HG02798 (cell line): ENCODE results near the gene MTPN.

Experiments used
- ATAC-seq: cut with Tn5 transposase; IDR thresholded peaks from one replicate; pipeline ENCODE4 v1.9.1; 2021; ENCODE audit warnings: mild to moderate bottlenecking; ENCODE audit not compliant: unreplicated experiment, poor library complexity

Gene MTPN

DNA sequence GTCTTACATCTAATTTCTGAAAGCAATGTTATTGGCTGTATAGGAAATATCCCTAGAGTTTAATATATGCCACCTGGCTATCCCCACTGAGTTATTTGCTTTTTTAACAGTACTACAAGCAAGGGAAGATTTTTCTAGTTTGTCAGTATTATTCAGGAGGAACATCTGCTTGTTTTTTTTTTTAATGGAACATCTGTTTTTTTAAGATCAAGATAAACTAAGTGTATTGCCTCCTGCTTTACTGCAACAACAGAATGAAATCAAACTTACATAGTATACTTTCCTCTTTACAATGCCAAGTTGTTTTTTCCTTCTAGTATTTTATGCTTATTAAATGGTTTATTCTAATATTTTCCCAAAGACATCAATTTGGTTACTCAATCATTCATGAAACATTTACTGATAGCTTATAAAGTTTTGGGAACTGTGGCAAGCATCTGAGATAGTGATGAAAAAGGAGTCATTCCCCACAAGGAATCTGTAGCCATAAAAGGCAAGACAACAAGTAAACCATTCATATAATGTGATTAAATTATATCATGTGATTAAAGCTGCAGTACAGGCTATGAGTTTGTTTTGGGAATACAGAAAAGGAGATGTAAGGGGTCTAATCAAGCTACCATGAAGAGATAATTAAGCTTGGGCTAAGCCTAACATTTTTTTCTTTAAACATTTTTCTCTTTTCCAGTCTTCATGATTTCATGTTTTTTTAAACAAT lies 17.4 kb downstream of the MTPN start:
- ATAC-seq = no peak

DNA sequence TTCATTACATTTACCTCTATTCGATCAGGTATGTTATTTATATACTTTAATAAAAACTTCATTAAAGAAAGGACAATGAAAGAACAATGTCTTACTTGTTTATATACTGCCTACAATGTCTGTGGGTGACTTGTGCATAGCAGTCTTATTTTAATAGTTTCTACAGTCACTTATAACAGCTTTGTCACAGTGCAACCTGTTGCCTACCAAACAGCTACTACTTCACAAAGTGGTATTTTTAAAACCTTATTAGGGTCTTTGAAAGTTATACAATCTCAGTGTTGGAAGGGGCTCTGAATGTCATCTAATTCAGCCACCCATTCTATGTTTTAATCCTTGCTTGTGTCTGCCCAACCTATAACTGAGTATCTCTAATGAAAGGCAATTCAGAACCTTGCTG lies 19.0 kb downstream of the MTPN start:
- no peak for ATAC-seq

- no peak for ATAC-seq
Observed at GRCh38 chr7:135957627-135958026, 19.5 kb downstream of the MTPN start.

GRCh38 chr7:135956393-135956792 lies 20.8 kb downstream of the MTPN start:
- ATAC-seq = no peak

DNA sequence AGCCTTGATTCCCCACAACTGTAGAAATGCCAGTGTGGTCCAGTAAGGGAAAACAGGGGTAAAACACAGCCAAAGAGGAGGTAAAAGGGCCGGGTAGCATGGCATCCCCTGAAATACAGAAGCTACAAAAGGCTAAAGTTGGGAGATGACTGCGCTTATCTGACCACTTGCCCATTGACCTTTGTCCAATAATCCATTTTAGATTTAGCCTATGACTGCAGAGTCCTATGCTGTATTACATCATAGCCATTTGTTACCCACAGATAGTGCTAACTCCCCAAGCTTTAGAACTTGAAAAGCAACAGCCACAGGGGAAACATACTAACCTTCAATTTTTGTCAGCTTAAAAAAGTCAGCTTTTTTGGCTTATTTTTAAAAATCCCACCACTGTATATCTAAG lies 26.2 kb downstream of the MTPN start:
- ATAC-seq = no peak

DNA sequence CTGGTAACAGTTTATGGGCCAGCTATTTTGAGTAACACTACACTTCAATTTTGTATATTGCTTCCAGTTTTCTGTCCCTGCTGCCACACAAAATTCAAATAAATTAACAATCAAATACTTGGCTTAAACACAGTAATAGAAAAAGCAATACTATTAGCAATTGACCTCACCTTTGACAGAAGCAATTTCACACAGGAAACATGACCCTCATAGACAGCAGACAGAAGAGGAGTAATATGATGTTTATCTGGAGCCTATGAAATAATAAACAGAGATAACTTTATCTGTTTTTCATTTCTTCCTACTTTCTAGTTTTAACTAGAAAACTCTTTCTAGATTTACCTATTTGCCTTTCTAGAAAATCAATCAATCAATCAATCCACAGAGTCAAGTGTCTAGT lies 26.7 kb downstream of the MTPN start:
- ATAC-seq = no peak

GRCh38 chr7:135946289-135947055 lies 30.7 kb downstream of the MTPN start:
- ATAC-seq = no peak

GRCh38 chr7:135944753-135945152 lies 32.4 kb downstream of the MTPN start:
- ATAC-seq = no peak

- no peak for ATAC-seq
Observed at GRCh38 chr7:135943134-135943879, 33.9 kb downstream of the MTPN start.

- peak; percentile 83 for ATAC-seq
Observed at GRCh38 chr7:135942614-135943013, 34.5 kb downstream of the MTPN start.

GRCh38 chr7:135940077-135941075 lies 36.8 kb downstream of the MTPN start:
- ATAC-seq = no peak

DNA sequence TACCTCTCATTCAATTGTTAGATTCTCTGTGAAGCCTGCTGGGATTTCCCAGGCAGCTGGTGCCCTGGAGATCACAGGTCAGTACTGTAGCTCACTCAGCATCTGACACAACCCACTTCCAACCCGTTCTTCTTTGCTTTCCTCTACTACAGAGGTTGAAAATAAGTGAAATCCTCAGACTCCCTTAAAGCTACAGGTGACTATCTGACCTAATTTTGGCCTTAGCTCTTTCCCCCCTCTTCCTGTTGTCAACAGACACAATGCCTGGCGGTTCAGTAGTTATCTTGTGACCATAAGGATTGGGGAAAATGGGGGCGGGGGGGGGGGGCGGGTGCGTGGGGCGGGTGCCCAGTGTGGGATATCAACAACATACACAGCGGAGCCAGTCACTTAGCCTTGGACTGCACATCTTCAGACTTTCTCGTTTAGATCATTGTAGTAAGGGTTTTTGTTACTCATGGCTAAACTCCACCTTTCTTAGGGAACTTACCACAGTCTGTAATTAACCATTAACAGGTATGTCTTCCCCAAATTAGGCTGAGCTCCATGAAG lies 37.8 kb downstream of the MTPN start:
- ATAC-seq = no peak

- ATAC-seq = peak; percentile 56
Observed at GRCh38 chr7:135938563-135938962, 38.6 kb downstream of the MTPN start.

DNA sequence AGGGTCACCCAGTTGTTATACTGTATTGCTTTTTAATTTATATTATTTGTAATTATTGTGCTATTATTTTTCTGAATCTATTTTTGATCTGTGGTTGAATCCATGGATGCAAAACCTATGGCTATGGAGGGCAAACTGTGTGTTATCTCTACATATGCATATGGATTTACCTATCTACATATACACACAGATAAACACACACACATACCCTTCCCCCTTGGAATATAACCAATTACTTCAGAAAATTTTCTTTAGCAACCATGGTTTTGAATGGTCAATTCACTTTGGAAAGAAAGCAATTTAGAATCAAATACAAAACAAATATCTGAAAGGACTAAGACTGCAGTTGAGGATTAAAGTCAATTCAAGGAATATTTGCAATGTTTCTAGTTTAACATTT lies 39.1 kb downstream of the MTPN start:
- no peak for ATAC-seq

DNA sequence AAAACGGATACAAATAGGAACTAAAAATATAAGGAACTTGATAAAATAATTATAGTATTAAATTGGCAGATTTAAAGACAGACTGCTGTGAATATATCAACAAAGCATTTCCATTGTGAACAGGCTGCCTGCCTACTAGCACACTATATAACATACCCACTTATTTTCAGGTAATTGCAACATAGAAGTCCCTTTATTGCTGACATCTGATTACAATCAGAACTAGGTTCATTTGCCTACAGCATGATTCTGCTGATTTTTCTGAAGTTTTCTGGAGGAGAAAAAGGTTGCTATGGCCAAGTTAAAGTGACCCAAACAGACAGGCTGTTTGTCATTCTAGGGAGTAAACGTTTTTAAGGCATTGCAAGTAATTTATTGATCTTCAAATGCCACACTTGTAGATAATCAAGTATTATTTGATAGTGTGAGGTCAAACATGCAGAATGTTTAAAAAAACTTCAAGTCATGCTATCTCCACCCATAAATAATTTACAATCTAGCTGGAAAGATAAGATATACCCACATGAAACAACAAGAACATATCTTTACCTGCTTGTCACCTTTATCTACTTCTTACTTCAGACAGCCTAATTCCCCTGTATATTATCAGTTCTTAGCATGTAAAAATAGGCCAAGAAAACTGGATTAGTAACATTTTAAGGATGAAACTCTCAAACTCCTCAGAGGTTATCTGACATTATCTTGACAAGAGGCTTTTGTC lies 40.5 kb downstream of the MTPN start:
- ATAC-seq = no peak

DNA sequence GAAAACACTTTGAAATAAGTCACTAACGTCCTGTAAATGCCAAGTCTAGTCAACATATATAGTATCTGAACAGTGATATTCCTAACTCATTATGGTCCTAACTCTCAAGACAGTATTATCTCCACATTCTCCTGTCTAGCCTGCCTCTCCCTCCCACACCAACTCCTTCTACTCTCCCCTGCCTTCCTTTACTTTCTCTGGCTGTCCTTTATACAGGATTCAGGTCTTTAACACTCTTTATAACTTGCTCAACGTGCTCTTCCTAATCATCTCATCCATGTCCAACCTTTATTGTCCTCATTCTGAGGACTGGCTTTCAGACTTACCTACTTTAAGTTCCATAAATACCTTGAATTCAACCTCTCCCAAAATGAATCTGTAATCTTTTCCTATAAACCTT lies 42.5 kb downstream of the MTPN start:
- no peak for ATAC-seq

GRCh38 chr7:135933509-135934188 lies 43.5 kb downstream of the MTPN start:
- ATAC-seq = no peak

- no peak for ATAC-seq
Observed at GRCh38 chr7:135932131-135932530, 45.0 kb downstream of the MTPN start.
